Activated CD4-positive, alpha-beta T cell treated with anti-CD3 and anti-CD28 coated beads for 4 hours (primary cell): Measurements from ENCODE around the gene OXSR1.
"Not testable (repeated sequence)": the region's sequence is repeated elsewhere in the genome, so short reads cannot be mapped to it uniquely, and the experiment has no call there.

Experiments used
- DNase-seq, 2 donors: peaks; one replicate each; pipeline ENCODE4 v3.0.0-alpha.2; 2020

OXSR1 gene

DNA sequence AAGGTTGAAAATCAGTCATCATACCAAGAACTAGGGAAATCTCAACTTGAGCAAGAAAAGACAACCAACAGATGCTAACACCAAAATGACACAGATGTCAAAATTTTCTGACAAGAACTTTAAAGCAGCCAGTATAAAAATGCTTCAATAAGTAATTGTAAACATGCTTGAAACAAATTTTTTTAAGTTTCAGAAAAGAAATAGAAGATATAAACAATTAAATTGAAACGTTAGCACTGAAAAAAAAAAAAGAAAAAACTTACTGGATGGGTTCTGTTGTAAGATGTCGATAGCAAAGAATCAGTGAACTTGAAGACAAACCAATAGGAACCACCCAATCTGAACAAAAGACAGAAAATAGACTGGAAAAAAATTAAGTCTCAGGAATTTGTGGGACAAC is 18.8 kb upstream of the OXSR1 start:
- DNase-seq: no peak

DNA sequence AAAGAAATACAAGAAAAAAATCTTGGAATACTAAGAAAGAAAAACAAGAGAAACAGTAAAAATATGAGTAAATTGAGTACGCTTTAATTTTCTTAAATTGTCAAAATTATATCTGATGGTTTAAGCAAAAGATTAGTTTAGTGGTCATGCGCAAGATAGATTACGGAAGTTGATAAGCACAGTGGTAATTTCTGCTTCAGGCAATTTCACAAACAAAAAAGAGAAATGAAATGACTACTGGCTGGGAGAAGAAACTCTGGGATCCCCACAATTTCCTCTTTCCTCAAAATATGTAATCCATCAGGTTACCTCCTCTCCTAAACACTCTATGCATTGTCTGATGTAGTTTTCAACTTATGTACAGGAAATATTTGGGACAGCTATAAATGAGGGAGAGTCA is 17.9 kb upstream of the OXSR1 start:
- DNase-seq: no peak

DNA sequence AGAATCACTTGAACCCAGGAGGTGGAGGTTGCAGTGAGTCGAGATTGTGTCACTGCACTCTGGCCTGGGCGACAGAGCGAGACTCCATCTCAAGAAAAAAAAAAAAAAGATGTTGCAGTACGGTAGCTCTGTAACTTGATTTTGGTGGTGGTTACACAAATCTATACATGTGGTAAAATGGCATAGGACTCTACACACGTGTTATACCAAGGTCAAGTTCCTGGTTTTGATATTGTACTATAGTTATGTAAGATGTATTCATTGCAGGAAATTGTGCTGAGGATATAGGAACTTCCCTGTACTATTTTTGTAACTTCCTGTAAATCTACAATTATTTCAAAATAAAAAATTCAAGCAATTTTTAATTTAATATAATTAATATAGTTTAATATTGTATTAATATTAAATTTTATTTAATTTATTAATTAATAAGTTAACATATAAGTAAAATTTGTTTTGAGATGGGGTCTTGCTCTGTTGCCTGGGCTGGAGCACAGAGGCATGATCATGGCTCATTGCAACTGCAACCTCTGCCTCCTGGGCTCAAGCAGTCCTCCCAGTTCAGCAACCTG is 16.9 kb upstream of the OXSR1 start:
- DNase-seq: no peak

DNA sequence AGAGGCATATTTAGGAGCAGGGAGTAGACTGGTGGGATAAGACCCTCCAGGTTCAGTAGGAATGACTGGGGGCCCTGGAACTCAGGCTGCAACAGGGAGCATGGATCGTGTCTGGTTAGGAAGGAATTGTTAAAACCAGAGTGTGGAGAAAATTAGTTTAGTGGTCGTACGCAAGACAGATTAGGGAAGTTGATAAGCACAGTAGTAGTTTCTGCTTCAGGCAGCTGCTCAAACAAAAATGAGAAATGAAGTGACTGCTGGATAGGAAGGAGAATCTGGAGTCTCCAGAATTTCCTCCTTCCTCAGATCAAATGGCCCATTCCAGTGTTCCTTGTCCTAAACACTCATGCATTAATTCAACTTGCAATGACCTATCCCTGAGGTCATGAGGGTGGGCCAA is 15.6 kb upstream of the OXSR1 start:
- DNase-seq: no peak

DNA sequence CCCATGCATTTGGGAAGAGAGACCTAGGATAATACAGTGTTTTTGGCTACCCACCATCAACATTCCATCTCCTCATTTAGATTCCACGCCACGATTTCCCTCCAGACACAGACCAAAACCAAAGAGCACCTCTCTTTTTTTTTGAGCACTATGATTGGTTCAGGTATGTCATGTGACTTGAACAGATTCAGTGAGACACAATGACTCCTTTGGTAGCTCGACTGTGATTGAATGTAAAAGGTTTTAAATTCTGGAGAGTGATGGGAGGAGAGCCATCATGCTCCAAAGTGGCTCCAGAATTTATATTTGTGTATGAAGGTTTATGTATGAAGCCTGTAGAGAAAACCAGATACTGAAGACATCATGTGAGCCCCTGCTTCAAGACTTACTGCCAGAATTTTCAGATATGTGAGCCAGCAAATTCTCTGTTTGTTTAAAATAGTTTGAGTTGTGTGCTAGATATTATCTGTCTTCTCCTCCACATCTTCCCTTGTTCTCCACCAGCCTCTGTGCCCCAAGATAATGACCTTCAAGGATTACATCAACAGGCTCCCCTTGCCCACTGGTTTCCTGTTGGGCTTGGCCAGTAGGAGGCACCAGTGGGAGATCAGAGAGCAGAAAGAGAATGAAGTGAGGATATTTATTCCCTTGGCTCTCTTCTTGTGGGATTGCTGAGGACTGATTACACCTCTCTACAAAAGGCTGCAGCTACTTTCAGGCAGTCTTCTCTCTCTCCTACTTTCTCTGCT is 14.4 kb upstream of the OXSR1 start:
- DNase-seq: no peak

DNA sequence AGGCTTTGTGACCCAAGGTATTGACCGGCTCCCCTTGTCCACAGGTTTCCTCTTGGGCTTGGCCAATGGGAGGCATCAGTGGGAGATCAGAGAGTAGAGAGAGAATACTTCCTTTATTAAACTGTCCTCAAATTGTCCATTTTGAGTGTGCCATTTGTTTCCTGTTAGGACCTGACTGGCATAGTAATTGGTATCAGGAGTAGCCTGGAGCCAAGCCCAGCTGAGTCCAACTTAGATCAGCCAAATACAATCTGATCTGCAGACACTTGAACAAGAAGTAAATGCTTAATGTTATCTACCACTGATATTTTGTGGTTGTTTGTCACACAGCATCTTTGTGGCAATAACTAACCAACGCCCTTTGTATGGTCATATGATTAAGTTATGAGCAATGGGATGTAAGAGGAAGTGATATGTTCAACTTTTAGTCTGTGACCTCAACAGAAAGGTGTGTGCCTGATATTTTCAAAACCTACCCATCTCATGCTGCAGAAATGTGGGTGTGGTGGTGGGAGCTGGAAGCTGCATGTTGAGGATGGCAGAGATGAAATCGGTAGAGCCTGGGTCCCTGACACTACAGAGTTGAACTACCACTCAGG is 13.6 kb upstream of the OXSR1 start:
- DNase-seq: no peak

DNA sequence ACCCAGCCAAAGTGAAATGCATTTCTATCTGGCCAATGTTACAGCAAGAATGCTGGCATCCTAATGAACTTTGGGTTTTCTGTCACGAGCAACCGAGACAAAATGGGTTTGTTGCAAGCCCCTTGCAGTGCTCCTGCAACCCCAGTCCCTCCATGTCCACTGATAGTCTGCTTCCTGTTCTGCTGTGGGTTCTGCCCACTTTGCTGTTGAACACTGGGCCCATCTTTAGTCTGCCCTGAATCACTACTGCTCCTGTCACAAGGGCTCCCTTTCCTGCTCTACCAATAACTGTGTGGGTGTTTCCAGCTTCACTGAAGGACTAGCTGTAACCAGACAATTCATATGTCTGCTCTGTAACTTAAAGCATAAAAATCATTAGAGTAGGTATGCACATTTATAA is 12.7 kb upstream of the OXSR1 start:
- DNase-seq: no peak

DNA sequence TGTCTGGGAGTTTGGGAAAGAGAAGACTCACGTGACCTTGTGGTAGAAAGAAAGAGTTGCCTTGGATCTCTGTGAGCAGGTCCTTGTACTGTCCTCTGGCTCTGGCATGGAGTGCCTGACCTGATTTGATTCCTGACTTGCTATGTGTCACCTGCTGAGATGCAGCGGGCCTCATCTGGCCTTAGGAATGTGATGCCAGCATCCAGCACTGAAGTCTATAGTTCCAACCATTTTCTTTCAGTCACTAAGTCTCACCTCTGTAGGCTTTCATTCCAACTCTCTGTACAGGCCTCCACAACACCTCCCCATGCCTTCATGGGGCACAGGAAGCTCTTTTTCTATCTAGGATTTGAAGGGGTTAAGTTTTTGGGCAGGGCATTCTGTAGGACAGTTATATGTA is 12.1 kb upstream of the OXSR1 start:
- no peak for DNase-seq

DNA sequence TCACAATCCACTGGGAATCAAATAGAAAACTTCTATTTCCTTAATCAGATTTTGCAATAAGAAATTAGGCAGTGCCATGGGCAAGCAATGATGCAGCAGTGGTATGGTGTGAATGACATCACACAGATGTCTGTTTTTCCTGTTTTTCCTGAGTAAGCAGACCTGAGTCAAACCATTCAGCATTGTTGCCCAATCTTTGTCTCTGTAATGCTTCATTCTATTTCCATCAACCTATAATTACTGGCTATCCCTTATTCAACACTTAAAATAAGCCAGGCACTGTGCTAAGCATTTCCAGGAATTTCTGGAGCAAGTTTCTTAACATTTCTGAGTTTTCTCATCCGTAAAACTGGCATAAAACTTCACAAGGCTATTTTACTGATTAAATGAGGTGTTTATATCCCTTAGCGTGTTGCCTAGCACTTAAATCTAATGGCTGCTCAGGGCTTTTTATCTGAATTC is 11.3 kb upstream of the OXSR1 start:
- no peak for DNase-seq

DNA sequence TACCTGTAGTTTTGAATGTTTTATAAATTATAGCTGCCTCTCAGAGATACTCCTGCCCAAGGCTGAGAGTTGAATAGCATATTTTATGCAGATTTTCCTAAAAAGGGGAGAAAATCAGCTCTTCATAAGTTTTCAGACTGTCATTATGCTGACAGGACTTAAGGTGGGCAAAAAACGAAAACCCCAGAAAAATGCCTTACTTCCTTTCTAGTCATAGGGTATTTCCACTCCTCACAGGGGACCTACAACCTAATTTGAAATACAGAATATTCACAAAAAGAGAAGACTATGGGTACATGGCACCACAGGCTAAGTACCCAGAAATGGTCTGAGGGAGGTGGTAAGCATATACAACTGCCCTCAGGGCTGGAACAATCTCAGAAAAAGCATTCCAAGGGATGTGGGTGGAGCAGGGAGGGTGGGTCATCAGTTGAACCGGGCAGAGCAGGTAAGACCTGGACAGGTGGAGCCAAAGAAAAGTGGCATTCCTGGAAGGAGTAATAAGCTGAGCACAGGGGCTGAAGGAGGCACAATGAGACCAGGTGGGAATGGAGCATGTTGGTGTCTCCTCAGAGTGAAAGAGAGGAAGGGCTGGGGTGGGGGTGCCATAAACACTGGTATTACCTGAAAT is 10.6 kb upstream of the OXSR1 start:
- no peak for DNase-seq

DNA sequence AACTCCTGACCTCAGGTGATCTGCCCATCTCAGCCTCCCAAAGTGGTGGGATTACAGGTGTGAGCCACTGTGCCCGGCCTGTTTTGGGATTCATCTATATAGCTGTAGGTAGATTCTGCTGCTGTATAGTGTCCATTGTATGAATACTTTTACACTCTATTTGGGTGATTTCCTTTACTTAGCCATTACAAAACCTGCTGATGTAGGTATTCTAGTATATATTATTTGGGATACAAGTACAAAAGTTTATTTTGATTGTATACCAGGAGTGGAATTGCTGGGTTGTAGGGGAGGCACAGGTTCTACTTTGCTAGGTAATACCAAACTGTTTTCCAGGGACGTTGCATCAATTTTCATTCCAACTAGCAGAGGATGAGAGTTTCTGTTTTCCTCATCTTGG is 9.5 kb upstream of the OXSR1 start:
- DNase-seq: no peak

DNA sequence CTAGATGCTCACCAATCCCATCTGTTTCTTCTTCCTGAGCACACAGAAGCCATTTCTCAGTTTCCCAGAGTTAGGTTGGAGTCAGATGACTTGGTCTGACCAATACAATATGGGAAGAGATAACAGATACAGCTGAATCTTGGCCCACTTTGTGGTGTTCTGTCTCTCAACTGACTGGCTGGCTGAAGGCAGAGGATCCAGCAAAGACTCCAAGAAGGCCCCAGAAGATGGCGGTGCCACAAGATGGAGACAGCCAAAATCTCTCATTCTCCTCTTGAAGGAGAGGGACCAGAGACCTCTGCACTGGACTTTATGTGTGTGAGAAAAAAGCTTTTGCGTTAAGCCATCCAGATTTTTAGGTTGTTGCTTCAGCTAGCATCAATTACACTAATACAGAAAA is 8.2 kb upstream of the OXSR1 start:
- no peak for DNase-seq

DNA sequence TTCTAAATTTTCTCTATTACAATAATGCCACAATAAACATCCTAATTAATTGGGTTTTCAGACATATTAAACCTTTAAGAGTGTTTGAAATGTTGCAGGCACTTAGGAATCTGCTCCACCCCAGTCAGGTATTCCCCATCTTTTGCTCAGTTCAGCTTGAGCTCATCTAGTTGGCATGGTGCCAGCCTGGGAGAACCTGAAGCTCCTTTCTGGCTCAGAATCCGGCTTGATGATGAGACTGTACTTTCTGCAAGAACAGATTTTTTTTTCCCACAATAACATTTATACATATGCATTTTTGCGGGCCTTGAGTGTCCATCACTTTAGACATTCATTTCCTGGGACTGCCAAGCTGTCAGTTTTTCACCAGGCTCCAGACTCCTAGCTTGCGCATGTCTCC is 7.7 kb upstream of the OXSR1 start:
- DNase-seq: no peak

DNA sequence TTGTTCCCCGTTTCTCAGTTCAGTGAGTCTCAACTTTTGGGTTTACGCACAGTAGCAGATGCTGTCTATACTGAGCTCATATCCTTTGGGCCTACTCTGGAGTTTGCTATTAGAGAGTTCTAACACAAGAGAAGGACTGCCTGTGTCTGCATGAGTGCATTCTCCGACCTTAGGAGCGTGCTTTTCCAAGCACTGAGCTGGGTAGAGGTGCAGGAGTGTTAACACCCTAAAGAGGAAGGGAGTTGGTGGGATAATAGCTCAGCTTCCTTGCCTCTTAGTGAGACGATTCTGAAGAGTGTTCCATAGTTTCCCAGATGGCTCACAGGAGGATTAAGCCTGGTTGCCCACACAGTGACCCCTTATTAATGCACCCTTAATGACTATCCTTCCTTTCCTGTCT is 6.9 kb upstream of the OXSR1 start:
- no peak for DNase-seq

DNA sequence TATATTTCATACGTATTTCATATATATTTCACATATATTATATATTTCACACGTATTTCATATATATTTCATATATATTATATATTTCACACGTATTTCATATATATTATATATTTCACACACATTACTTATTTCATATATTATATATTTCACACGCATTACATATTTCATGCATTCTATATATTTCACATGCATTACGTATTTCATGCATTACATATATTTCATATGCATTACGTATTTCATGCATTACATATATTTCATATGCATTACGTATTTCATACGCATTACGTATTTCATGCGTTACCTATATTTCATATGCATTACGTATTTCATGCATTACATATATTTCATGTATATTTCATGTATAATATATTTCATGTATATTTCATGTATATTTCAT is 4.6 kb upstream of the OXSR1 start:
- not testable (repeated sequence) for DNase-seq

DNA sequence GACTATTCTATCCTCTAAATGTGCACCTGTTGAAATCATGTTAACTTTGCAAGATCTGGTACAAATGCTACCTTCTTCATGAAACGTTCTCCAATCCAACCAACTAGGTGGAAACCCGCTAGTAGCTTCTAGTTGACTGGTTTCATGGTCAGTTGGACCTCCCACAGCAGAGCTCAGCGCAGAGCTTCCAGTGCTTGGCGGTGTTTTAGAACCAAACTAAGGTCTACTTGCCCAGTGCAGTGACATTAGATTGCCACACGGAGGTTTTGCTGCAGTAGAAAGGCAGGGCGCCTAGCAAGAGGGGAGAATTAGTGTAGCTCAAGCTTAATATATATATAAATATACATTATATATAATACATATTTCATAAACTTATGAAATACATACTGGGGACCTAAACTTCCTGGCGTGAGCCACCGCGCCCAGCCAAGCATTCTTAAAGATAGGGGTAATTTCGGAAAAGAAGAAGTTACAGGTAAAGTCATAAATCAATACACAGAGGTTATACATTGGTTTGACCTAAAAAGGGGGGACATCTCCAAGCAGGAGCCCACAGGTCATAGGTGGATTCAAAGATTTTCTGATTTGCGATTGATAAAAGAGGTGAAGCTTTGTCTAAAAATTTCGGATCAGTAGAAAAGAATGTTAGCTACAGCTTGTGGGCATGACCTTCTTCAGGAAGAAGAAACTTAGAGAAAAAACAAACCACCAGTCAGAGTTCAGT is 2.1 kb upstream of the OXSR1 start:
- no peak for DNase-seq

DNA sequence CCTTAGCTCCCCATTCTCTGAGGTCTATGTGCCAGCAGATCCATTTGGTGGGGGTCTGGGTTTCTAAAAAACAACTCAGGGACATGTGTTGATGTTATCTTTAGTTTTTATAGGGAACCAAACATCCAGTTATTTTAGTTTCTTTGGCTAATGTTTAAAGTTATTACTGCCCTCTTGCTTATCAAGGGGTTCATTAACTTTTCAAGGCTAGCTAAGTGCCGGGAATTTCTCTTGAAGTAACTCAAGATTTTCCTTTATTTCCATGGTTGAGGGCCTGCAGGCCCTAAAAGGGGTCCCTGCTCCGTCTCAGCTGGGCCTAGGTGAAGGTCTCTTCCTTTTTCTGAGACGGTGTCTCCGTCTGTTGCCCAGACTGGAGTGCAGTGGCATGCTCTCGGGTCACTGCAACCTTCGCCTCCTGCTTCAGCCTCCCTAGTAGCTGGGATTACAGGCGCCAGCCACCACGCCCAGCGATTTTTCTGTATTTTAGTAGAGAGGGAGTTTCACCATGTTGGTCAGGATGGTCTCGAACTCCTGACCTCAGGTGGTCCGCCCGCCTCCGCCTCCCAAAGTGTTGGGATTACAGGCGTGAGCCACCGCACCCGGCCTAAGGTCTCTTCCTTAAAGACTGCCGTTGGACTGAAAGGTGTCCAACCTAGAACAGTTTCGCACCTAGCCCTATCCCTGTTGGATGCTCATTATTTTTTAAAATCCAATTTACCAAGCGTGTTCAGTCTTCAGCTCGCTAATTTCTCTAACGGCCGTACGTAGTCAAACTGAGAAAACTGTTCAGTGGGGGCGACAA is 1.3 kb upstream of the OXSR1 start:
- no peak for DNase-seq

DNA sequence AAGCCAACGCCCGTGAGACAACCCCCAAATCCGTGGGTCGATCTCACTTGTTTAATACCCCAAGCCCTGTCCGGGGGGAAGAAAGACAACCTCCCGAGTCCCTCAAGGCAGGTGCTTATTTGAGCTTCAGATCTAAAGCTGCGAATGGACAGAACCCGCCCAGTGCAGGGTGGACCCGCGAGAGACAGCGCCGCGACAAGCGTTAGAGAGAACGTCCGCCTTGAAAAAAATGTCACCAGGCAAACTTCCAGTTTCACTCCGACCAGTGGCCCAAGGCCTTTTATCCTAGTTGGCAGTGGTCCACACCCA is 740 bp upstream of the OXSR1 start:
- no peak for DNase-seq

DNA sequence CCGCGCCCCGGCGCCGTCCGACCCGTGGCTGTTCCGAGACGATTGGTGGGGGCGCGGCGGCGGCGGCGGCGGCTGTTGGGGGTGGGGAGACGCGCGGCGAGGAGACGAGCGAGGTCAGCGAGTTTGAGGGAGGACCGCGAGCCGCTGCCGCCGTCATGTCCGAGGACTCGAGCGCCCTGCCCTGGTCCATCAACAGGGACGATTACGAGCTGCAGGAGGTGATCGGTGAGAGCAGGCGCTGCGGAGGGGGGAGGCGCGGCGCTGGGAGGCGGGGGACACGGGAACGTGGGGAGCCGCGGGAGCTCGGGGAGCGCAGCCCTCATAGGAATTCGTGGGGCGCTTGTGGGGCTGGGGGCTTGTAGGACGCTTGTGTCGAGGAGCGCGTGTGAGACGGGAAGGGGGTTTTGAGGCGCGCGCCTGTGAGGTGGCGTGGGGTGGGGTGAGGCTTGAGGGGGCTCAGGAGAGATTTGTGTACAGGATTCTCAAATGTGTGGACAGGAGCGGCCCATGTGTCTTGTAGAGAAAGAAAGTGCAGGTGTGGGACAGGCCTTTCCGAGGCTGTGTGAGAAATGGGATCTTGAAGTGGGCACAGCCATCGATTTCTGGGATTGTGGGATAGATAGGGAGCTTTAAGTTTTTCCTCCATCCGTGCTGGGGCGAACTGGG is 518 bp downstream of the OXSR1 start:
- DNase-seq: no peak

DNA sequence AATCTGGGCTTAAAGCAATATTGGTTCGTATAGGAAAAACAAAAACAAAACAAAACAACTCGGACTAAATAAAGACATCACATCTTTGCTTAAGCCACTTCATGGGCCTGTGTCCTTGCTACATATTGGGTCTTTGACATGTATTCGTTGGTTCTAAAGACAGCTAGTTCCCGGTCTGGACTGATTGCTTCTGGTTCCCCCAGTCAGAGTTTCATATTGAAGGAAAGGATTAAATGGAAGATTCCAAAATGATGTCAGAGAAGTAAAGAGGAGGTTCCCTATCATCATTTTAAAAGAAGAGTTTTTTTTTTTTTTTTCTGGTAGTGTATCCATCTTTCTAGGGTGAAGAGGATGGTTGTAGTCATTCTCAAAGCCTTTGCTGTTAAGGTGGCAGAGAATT is 2.3 kb downstream of the OXSR1 start:
- no peak for DNase-seq

DNA sequence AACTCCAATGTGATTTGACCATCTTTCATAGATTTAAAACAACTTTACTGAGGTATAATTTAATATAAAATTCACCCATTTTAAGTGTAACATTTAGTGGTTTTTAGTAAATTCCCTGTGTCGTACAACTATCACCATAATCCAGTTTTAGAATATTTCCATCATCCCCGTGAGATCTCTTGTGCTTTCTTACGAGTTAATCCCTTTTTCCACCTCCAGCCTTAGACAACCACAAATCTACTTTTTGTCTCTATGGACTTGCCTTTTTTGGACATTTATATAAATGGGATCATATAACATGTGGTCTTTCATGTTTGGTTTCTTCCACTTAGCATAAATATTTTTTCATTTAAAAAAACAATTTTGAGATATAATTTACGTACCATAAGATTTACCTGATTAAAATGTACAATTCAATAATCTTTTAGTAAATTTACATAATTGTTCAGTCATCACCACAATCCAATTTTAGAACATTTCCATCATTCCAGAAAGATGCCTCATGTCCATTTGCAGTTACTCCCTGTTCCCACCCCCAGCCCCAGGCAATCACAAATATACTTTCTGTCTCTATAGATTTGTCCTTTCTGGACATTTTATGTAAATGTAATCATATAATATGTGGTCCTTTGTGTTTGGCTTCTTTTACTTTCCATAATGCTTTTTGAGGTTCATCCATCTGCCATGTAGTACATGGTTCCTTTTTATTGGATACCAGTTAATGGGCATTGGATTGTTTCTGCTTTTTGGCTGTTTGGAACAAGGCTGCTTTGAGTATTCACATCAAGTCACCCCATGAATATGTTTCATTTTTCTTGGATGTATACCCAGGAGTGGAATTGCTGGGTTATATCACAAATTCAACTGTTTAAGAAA is 3.1 kb downstream of the OXSR1 start:
- DNase-seq: no peak
